Cardiac fibroblast (primary cell): Measurements from ENCODE around the gene SLC35F3.

Experiments used
- DNase-seq, 2 donors: peaks; one replicate each; pipeline versions ENCODE4 v3.0.0 to v3.0.0-alpha.2; 2010; ENCODE audit warnings: low read depth in 2 of 2
- H3K4me3 ChIP-seq, 2 donors: replicated peaks in 1 of 2; 1 replicate in 1 of 2; 2 replicates in 1 of 2; pipeline ENCODE4 v1.5.1; 2011; ENCODE audit warnings: low read depth in 2 of 2, low read length in 2 of 2, mild to moderate bottlenecking in 2 of 2, moderate library complexity in 1 of 2
- CTCF ChIP-seq: IDR thresholded peaks from one replicate; pipeline ENCODE4 v1.5.1; 2011; ENCODE audit warnings: low read depth, mild to moderate bottlenecking, low read length, inconsistent platforms

The SLC35F3 gene

DNA sequence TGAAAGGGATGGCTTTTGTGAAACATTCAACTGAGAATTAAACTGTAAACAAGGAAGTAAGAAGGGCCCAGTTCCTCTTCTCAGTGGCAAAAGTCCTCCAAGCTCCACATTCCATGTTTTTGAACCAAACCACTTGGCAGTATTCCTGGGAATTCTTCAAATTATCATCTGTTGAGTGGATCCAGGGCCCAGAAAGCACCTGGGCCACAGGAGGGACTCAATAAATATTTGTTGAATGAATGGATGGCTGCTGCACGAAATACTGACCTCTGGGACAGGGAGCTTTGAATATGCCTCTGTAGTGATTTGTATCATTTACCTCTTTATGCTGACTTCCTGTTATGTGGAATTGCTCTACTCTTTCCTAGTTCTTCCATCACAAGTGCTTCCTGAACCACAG lies 4.7 kb downstream of the SLC35F3 start:
- H3K4me3 ChIP-seq, result no peak overlapping the region
- DNase-seq, result peak in 1 of 2 donors; percentile 2

GRCh38 chr1:233912447-233912846 lies 8.0 kb downstream of the SLC35F3 start:
- H3K4me3 ChIP-seq, result no peak overlapping the region
- no peak for DNase-seq
- no peak for TF ChIP-seq CTCF

More for the DNA sequence above, 4.7 kb downstream of the SLC35F3 start:
- TF ChIP-seq CTCF, result no peak

DNA sequence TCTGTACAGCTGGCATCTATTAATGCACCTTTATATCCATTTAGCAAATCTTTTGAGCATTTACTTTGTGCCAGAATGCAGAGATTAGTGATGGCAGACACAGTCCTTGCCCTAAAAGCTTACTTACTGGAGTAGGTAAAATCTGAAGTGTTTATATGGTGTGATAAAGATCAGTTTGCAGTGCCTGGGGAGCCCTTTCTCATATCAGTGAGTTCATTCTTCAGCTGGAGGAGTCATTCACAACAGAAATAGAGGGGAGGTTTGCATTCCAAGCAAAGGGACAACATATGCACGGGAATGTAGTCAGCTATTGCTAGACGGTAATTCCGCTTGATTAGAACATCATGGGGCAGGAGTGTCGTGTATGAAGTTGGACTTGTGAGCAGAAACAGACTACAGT lies 8.4 kb downstream of the SLC35F3 start:
- no peak for TF ChIP-seq CTCF

GRCh38 chr1:233916706-233917105 lies 12.2 kb downstream of the SLC35F3 start:
- no peak for DNase-seq
- no peak overlapping the region for H3K4me3 ChIP-seq
- TF ChIP-seq CTCF, result no peak

More for the DNA sequence above, 8.4 kb downstream of the SLC35F3 start:
- no peak overlapping the region for H3K4me3 ChIP-seq
- DNase-seq, result no peak

- TF ChIP-seq CTCF, result no peak
- H3K4me3 ChIP-seq, result no peak overlapping the region
- DNase-seq, result no peak
These were observed 15.3 kb downstream of the SLC35F3 start for GRCh38 chr1:233919786-233920185.

DNA sequence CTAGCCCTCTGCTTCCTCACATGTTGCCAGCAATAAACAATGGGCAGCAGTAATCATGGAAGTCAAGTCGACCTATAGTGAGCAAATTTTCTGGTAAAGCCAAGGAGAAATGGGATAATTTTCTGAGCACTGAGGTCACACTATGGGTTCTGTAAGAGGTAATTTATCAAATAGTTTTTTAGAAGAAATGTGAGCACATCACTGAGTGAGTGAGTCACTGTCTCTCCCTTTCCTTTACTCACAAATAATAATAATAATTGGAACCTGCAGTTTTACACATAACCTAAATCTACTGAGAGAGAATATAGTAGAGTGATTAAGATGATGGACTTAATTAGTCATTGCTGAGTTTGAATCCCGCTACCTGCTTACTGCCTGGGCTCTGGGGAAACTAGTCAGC lies 23.6 kb downstream of the SLC35F3 start:
- DNase-seq, result no peak
- TF ChIP-seq CTCF, result no peak
- no peak overlapping the region for H3K4me3 ChIP-seq

- H3K4me3 ChIP-seq, result no peak overlapping the region
- DNase-seq, result no peak
- TF ChIP-seq CTCF, result no peak
These were observed 28.9 kb downstream of the SLC35F3 start for GRCh38 chr1:233933339-233933738.
